GM03348 (cell line): ENCODE results near the gene C2orf72.
"Not testable (repeated sequence)": the region's sequence is repeated elsewhere in the genome, so short reads cannot be mapped to it uniquely, and the experiment has no call there.

Experiments
- DNase-seq: peaks from one replicate; pipeline ENCODE4 v3.0.0; 2012; ENCODE audit warnings: low spot score

The C2orf72 gene

DNA sequence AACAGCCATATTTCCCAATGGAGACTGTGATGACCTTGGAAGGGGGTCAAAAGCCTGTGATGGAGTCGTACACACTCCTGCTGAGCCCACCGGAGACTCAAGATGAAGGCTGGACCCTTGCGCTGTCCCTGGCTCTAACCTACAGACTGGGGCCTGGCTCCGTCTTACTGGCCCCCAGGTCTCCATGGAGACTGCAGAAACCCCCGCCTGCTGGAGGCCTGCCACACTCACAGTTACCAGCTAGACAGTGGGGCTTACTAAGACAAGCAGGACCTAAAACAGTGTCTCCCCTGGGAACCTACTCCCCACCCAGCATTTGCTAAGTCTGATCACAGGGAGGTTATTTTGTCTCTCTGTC is 9.6 kb downstream of the C2orf72 start:
- no peak for DNase-seq

DNA sequence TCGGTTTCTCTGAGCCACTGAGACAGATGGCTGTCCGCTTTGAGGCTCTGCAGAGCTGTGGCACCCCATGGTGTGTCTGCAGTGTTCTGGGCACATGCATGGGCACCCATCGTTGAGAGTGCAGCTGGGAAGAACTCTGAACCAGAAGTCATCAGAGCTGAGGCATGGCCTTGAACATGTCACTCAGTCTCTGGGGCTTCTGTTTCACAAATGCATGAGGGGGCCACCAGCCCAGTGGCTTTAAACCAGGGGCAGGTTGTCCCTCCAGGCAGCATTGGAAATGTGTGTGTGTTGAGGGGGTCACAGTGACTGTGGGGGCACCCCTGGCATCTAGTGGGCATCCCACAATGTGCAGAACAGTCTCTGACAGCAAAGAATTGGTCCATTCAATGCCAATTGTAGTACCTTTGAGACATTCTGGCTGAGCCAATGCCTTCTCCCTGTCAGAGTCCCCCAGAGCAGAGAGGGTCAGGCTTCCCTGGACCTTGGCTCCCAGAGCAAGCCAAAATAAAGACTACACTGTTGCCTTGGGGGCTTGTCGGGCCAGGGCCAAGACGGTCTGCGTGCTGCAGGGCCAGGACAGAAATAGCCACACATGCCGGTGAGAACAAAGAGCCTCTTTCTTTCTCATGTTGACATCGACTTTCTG is 10.1 kb downstream of the C2orf72 start:
- no peak for DNase-seq

- no peak for DNase-seq
Observed at GRCh38 chr2:231047923-231048915, 10.9 kb downstream of the C2orf72 start.

- no peak for DNase-seq
Observed at GRCh38 chr2:231049286-231050017, 12.1 kb downstream of the C2orf72 start.

DNA sequence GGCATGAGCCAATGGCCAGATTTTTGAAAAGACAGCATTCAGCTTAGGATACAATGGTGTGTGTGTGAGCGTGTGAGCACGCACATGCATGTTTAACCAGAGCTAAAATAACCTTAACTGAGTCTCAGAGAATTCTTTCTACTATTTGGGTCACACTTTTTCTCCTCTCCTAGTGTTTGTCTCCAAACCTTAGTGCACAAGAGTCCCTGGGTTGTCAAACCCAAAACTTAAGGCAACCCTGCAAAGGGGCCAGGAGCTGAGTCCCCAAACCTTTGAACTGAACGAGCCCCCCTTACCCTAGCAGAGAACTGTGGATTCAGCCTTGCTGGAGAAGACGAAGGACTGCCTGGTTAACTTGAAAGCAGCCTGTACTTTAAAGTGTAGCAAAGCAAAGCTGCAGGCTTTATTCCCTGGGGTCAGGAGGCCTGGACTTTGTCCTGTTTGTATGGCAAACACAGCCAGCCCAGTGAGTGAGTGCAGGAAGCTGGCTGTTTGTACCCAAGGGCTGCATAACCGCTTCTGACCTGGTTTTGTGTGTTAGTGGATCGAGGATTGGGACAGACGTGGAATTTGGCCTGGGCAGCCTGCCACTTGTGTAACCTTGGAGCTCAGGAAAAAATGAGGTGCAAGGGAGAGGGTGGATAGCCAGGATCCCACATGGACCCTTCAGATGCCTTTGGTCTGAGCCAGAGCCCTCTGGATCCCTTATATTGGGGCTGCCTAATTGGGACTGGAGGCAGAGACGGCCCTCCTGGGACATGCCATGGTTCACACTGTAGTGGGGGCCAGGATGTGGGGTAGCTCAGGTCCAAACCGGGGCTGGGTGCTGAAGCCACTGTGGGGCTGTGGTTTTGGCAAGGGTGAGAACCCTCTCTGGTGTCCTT is 12.9 kb downstream of the C2orf72 start:
- DNase-seq, result no peak

GRCh38 chr2:231051116-231051515 is 13.8 kb downstream of the C2orf72 start:
- no peak for DNase-seq

DNA sequence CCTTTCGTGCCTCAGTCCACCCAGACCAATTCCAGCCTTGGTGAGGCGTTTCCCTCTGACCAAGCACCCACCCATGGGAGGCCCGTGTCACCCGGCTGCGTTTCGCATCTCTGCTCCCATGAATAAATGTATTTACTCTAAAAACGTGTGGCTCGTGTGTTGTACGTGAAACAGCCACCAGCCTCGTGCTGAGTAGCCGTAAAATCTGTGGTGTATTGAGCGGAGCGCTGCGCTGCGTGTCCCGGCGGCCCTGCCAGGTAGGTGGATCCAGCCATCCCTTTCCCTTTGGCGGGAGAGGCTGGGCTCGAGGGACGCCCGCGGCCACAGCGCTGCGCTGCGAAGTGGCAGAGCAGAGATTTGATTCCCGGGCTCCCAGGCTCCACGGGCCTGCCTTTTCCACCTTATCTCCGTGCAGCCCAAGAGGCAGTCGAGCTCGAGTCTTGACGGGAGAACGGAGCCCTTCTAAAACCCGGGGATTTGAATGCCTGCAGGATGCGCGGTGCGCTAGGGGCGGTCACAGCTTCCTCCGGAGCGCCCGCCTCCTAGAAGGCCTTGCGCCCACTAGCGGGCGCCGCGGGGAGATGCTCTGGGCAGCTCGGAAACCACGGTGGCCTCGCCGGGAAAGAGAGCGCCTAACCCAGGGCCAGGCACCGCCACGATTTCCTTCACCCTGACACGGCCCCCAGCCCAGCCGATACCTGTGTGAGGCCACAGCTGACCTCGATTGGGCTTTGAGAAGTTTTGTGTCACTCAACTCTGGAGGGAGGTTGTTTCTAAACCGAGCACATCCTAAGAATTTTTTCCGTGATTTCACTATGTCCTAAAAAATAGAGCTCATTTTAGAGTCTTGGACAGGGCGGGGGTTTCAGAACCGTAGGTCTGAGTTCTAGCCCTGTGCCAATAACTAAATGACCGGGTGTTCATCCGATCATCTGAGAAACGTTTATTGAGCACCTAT is 15.4 kb downstream of the C2orf72 start:
- DNase-seq, result peak; percentile 94

DNA sequence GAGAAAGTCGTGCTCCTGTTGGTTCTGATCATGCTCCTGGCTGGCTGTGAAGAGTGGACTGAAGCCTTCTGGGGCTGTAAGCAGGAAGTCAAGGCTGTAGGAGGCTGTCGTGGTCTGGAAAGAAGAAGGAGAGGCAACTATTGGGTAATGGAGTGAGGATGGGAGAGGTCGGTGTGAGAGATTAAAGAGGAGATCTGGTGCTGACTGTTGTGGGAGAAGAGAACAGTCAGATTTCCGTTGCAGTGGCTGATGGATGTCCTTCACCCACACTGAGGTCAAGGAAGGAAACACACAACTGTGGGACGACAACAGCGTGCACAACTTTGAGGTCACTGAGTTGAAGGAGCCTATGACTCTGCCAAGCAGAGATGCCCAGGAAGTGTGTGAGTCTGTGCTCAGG is 16.5 kb downstream of the C2orf72 start:
- DNase-seq, result no peak

- DNase-seq, result peak; percentile 98
Observed at GRCh38 chr2:231056453-231057416, 19.4 kb downstream of the C2orf72 start, which contains the start of gene PSMD1. Gene PSMD1, plus strand, starts transcription at chr2:231056867. Its CDS starts 159 bp downstream, at chr2:231057026.

- no peak for DNase-seq
Observed at GRCh38 chr2:231057590-231057989, 20.3 kb downstream of the C2orf72 start.

DNA sequence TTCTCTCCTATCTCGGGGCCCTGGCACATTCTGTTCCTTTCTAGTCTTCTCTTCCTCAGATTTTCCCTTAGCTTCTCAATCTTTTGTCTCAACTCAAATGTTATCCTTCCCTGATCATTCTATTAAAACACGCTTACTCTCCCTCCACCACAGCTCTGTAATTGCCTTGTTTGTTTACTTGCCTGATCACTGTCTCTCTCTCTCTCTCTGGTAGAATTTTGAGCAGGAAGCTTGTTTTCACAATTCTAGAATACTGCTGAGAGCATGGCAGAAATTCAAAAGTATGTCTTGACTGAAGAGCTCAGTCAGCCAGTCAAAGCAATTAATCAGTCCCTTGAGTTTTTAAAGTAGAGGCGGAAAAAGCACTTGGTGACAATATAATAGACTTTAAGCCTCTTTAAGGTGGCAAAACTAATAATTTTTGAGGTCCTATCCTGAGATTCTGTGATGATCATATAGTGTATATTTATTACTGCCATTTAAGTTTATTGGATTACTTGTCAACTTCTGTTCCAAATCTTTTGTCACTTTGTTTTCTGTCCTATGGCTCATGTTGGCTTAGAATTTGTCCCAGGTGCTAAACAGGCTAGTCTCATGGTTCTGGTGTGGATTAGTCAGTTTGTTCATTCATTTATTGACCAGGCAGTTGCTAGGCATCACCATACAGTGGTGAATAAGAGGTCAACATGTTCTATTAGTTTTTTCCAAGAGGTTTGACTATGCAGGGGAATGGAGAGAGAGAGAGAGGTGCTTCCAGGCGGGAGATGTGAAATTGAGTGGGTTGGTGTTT is 21.6 kb downstream of the C2orf72 start:
- DNase-seq, result no peak

- no peak for DNase-seq
Observed at GRCh38 chr2:231059756-231060155, 22.4 kb downstream of the C2orf72 start.

GRCh38 chr2:231062776-231063175 is 25.5 kb downstream of the C2orf72 start:
- DNase-seq, result no peak

DNA sequence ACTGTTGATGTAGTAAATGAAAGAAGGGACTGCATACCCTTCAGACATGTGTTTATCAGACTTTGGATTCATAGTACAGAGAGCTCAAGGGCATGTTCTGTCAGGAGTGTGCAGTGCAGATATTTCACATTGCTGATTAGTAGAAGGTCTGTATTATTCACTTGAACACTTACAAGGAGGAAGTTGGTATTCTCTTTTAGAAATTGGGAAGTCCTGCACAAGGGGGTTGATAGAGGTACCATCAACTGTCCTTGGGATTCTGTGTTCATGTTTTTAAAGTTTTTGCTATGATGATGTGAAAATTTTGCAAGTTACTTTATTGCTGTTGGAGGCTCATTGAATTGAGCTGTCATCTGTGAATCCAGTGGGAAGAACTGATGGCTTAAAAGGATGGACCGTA is 26.0 kb downstream of the C2orf72 start:
- DNase-seq, result no peak

GRCh38 chr2:231065966-231066365 is 28.6 kb downstream of the C2orf72 start:
- DNase-seq, result no peak

DNA sequence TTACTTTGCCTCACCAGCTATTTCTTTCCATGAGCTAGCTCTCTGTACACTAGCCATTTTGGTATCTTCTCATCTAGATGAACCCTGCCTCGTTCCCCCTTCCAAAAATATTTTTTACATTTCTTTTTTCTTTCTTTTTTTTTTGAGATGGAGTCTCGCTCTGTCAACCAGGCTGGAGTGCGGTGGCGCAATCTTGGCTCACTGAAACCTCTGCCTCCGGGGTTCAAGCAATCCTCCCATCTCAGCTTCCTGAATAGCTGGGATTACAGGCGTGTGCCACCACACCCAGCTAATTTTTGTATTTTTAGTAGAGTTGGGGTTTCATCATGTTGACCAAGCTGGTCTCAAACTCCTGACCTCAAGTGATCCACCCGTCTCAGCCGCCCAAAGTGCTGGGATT is 30.2 kb downstream of the C2orf72 start:
- not testable (repeated sequence) for DNase-seq

DNA sequence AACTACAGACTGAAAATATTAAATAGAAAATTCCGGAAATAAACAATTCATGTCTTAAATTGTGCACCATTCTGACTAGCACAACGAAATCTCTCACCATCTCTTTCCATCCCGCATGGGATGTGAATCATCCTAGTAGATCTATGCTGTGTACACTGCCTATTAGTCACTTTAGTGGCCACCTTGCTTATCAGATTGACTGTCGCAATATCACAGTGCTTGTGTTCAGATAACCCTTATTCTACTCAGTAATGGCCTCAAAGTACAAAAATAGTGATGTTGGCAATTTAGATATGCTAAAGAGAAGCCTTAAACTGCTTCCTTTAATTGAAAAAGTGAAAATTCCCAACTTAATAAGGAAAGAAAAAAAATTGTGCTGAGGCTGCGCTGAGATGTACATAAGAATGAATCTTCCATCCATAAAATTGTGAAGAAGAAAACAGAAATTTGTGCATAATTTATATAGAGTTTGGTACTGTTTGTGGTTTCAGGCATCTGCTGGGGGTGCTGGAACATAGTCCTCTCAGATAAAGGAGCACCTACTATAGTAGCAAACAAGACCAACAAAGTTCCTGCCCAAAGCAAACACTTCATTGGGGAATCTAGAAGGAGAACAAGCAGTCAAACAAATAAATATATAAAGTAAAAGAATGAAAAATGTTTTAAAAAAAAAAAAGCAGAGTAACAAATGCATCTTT is 31.4 kb downstream of the C2orf72 start:
- no peak for DNase-seq
